Ishikawa (cell line): ENCODE results near the gene PRUNE2.

Experiments
- CEBPB ChIP-seq: IDR thresholded peaks from 2 replicates; pipeline ENCODE4 v1.6.1; 2012
- CREB1 ChIP-seq: IDR thresholded peaks from 2 replicates; pipeline ENCODE4 v1.6.1; 2012; ENCODE audit warnings: low read depth
- EGR1 ChIP-seq: IDR thresholded peaks from 2 replicates; pipeline ENCODE4 v1.6.1; 2012
- EP300 ChIP-seq: IDR thresholded peaks from 2 replicates; pipeline ENCODE4 v1.6.1; 2012; ENCODE audit warnings: borderline replicate concordance
- FOXM1 ChIP-seq: IDR thresholded peaks from 2 replicates; pipeline ENCODE4 v1.6.1; 2012; ENCODE audit warnings: low read depth, borderline replicate concordance
- MAX ChIP-seq: IDR thresholded peaks from 2 replicates; pipeline ENCODE4 v1.6.1; 2012
- NFIC ChIP-seq: IDR thresholded peaks from 2 replicates; pipeline ENCODE4 v1.6.1; 2012
- RAD21 ChIP-seq: IDR thresholded peaks from 2 replicates; pipeline ENCODE4 v1.6.1; 2012; ENCODE audit warnings: low read depth
- REST ChIP-seq: IDR thresholded peaks from 2 replicates; pipeline ENCODE4 v1.6.1; 2012; ENCODE audit warnings: low read depth, mild to moderate bottlenecking
- TAF1 ChIP-seq: IDR thresholded peaks from 2 replicates; pipeline ENCODE4 v1.6.1; 2012; ENCODE audit warnings: low read depth, mild to moderate bottlenecking
- TCF12 ChIP-seq: IDR thresholded peaks from 2 replicates; pipeline ENCODE4 v1.6.1; 2012; ENCODE audit warnings: low read depth
- TEAD4 ChIP-seq: IDR thresholded peaks from 2 replicates; pipeline ENCODE4 v1.6.1; 2012
- USF1 ChIP-seq: IDR thresholded peaks from 2 replicates; pipeline ENCODE4 v1.6.1; 2012
- YY1 ChIP-seq: IDR thresholded peaks from 2 replicates; pipeline ENCODE4 v1.6.1; 2012; ENCODE audit warnings: low read depth
- ZBTB7A ChIP-seq: IDR thresholded peaks from 2 replicates; pipeline ENCODE4 v1.6.1; 2012; ENCODE audit warnings: low read depth

The PRUNE2 gene

GRCh38 chr9:76688471-76689238, 217.3 kb downstream of the PRUNE2 start:
- TF ChIP-seq ZBTB7A (no peak), REST (no peak), CREB1 (no peak), TAF1 (no peak), EP300 (no peak), NFIC (no peak), FOXM1 (no peak), MAX (no peak), RAD21 (no peak)

GRCh38 chr9:76687861-76688391, 218.0 kb downstream of the PRUNE2 start:
- TF ChIP-seq ZBTB7A: no peak
- TF ChIP-seq TAF1: no peak
- no peak for TF ChIP-seq RAD21
- no peak for TF ChIP-seq MAX

DNA sequence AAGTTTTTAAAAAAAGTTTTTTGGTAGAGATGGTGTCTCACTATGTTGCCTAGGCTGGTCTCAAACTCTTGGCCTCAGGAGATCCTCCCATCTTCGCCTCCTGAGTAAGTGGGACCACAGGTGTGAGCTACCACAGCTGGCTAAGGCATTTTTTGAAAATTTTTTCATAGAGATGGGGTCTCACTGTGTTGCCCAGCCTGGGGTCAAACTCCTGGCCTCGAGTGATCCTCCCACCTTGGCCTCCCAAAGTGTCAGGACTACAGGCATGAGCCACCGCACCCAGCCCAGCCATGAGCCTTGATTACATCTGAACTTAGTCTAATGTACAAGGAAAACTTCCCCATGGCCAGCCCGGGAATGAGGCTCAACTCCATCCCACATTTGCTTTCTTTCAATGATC, 219.2 kb downstream of the PRUNE2 start:
- TF ChIP-seq ZBTB7A (no peak), FOXM1 (no peak), EP300 (no peak), RAD21 (no peak), CREB1 (no peak), MAX (no peak), REST (no peak), EGR1 (no peak), NFIC (no peak), TCF12 (no peak), TEAD4 (no peak), USF1 (no peak)

DNA sequence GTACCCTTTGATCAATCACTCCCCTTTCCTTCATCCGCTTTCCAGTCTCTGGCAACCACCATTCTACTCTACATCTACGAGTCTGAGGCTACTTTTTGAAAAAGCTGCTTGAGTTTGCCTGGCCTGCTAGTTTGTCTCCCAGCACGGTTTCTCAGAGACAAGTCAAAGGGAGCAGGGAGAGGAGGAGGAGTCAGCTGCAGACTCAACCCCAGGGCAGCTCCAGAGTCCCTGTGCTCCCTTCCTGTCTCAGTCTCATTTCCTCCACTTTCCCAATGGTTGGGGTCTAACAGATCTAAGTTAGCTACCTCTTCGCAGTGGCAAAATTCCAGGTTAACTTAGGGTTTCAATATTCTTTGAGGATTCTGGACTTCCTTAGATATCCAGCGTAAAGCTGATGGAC, 221.7 kb downstream of the PRUNE2 start:
- TF ChIP-seq TEAD4 (no peak), EGR1 (no peak), EP300 (no peak), MAX (no peak), RAD21 (no peak), REST (no peak), TAF1 (no peak), NFIC (no peak), ZBTB7A (no peak), TCF12 (no peak), YY1 (no peak), CEBPB (no peak), CREB1 (no peak), USF1 (no peak), FOXM1 (no peak)
